Peyer's patch (tissue), 4 donors: ENCODE data around the gene TRIP10.
"Not testable (repeated sequence)": the region's sequence is repeated elsewhere in the genome, so short reads cannot be mapped to it uniquely, and the experiment has no call there.

ENCODE experiments used
- CTCF ChIP-seq, 6 experiments: fragments of 450-650 bp in 4 of 6; fragments of 200-600 bp in 2 of 6; sonication (generic) in 1 of 6; IDR thresholded peaks; one replicate each; pipeline ENCODE4 v1.5.1; 2017 to 2019; ENCODE audit warnings: antibody characterized with exemption in 6 of 6, mild to moderate bottlenecking in 3 of 6, moderate library complexity in 1 of 6
- POLR2A ChIP-seq, 2 donors: fragments of 450-650 bp; IDR thresholded peaks; one replicate each; pipeline ENCODE4 v1.5.1; 2017; ENCODE audit warnings: antibody characterized with exemption in 2 of 2, mild to moderate bottlenecking in 2 of 2, moderate library complexity in 2 of 2

- not testable (repeated sequence) for TF ChIP-seq CTCF, POLR2A (IDR thresholded peaks at IDR 0.05)
Observed at GRCh38 chr19:6708913-6709312, 30.6 kb upstream of the TRIP10 start.
